Suppressor macrophage treated with lipopolysaccharide for 1 hour (primary cell): ENCODE results near the gene SOBP.
A peak's percentile ranks its signal among the peaks of the same experiment; 100 is the strongest.
"Not testable (repeated sequence)": the region's sequence is repeated elsewhere in the genome, so short reads cannot be mapped to it uniquely, and the experiment has no call there.

Source experiments
- DNase-seq, 3 donors: peaks; one replicate each; pipeline ENCODE4 v3.0.0-alpha.2; 2020 to 2022

Gene SOBP

DNA sequence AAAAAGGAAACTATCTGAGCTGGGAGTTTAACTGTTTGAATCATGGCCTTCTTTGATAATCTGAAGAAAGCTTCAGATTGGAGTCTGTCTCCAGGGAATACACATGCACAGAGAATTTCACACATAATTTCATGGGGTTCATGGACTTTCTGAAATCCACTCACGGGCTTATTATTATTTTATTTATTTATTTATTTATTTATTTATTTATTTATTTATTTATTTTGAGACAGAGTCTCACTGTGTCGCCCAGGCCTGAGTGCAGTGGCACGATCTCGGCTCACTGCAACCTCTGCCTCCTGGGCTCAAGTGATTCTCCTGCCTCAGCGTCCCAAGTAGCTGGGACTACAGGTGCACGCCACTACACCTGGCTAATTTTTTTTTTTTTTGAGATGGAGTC, 63.2 kb downstream of the SOBP start:
- DNase-seq: not testable (repeated sequence)

DNA sequence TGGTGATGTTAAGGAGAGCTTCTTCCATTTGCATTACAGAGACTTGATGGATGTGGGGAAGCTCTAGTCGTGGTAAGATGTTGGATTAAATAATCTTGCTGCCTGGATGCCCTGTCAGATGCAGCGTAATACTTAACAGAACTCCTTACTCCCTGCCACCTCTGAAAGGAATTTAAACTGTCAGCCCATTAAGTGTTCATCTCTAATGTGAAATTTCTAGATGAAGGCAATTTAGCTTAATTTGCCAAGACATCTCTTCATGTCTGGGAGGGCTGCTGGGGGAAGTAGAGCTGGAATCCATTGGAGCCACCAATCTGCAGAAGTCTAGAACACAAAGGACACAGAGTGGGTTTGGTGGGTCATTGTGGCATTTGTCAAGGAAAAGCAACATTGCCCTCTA, 64.4 kb downstream of the SOBP start:
- DNase-seq: no peak

DNA sequence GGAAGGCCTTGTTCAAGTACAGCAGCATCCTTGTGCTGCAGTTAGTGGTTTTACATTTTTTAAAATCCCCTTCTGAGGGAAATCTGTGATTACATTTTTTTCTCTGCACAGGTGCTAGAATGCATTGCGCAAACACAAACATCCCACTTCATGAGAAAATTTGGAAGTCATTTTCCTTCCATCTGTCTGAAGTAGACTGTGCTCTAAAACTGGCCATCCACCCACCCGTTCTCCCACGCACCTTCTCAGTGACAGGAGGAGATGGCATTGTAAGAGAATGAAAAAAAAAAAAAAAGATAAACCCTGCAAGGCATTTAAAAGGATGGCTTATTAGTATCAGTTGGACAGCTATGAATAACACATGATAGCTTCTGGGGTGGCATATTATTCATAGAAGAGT, 65.0 kb downstream of the SOBP start:
- no peak for DNase-seq

GRCh38 chr6:107555449-107555848, 65.5 kb downstream of the SOBP start:
- DNase-seq: no peak

GRCh38 chr6:107556082-107556481, 66.2 kb downstream of the SOBP start:
- no peak for DNase-seq

- no peak for DNase-seq
Observed at GRCh38 chr6:107557698-107558097, 67.8 kb downstream of the SOBP start.

- no peak for DNase-seq
Observed at GRCh38 chr6:107560657-107561056, 70.7 kb downstream of the SOBP start.

DNA sequence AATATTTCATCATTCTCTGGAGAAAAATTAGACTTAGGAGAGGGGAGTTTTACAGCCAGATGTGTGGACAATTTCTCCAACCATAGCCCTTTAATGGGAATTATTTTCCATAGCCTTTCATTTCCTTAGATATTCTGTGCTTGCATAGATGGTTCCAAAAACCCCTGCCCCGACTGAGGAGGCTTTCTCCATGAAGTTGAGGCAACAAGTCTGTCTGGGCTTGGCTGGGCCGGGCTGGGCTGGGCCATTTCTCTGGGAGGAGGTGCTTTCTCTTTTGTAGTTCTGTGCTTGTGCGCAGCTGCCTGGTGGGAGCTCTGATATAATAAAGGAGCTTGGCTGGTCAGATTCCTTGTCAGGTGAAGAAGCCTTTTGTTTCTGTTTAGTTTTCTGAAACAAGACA, 71.4 kb downstream of the SOBP start:
- DNase-seq: no peak

GRCh38 chr6:107563694-107564588, 74.0 kb downstream of the SOBP start:
- DNase-seq: no peak

GRCh38 chr6:107564589-107564951, 74.7 kb downstream of the SOBP start:
- DNase-seq: no peak

- DNase-seq: no peak
Observed at GRCh38 chr6:107565165-107565723, 75.3 kb downstream of the SOBP start.

GRCh38 chr6:107567643-107568042, 77.7 kb downstream of the SOBP start:
- no peak for DNase-seq

DNA sequence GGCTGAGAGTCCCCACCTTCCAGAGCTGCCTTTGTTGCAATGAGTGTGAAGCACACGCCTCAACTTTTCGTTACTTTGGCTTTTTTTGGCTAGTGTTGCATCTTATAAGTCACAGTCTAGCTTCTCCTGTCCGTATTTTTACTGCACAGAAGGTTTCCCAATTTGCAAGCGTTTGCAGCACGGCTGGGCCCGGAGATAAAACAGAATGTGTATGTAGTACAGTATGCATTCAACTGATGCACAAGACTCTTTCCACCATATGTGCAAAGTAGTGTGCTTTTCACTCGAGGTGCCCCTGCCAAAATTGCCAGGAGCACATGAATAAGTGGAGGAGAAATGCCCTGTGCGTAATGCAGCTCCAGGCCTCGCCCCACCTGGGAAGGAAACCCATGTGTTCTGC, 79.6 kb downstream of the SOBP start:
- no peak for DNase-seq

GRCh38 chr6:107571354-107571753, 81.4 kb downstream of the SOBP start:
- DNase-seq: no peak

DNA sequence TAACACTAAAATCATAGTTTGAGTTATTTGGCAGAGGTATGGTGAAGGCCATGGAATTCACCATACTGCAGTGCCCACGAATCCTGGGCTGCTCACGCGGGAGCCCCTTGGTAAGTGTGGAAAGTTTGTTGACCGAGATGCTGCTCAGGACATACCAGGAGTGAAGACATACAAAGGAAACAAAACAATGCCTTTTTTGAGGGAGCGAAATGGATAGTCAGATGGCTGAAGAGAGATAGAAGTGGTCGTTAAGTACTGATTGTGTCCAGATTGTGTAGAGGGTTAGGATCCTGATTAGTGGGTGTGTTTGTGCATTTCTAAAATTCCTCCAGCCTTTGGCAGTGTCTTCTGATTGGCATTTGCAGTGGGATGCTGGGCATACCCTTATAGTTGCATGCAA, 83.0 kb downstream of the SOBP start:
- no peak for DNase-seq

DNA sequence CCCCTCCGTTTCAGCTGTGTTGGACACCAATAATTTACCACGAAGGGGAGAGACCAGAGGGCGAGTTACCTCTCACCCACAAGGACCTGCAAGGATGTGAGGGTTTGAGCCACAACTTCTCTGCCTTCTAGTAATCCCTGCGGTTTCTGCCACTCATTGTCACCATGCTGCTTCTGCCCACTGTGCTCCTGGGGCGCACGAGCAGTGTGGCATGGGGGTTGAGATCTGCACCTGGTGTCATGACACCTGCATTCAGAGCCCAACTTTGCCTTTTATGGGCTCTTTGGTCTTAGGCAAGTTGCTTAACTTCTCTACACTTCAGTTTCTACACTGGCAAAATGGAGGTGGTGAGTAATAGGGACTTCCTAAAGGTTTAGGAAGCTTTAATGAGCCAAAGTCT, 84.9 kb downstream of the SOBP start:
- peak in 1 of 3 donors; percentile 8 for DNase-seq

- peak in 1 of 3 donors; percentile 5 for DNase-seq
Observed at GRCh38 chr6:107576852-107577251, 86.9 kb downstream of the SOBP start.

GRCh38 chr6:107578642-107579341, 88.9 kb downstream of the SOBP start:
- no peak for DNase-seq

DNA sequence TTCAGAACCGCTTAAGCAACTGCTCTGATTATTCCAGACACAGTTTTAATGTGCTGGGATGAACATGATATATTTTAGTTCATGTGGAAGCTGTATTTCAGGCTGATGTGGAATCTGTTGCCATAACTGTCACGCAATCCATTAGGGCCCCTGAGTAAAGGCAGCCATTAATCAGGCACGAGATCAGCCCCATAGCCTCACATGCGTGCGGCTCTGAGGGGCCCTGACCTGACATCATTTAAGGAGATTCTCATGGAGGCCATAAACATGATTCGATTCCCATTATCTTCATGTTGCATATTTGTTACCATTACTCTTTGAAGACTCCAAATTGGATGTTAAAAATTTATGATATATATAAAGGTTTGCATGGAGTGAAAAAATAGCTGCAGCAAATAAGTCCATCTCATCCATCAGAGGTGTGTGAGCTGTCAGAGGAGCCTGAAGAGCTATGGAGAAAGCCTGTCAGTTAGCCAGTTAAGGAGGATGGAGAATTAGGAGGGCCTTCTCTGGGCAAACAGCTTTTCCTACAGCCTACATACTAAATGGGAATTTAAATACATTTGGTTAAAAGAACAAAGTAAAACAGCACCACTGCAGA, 89.6 kb downstream of the SOBP start:
- DNase-seq: no peak

- peak; percentile 8 to 34 (median 22) for DNase-seq
Observed at GRCh38 chr6:107582086-107582485, 92.2 kb downstream of the SOBP start.

DNA sequence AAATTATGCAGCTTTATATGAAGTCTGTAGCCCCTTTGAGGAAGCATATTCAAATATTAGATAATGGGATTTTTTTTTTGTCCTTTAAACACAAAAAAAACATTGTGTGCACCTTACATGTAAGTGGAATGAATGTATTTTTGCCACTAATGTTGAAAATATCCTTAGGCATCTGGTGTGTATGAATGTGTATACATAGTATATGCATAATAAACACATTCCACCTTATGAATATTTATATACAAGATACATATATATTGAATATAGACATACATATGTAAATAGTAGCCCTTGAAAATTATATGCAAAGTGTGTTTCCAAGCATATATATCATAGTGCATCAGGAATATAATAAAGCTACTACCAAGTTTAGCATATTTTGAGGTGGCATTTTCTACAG, 94.8 kb downstream of the SOBP start:
- DNase-seq: no peak

DNA sequence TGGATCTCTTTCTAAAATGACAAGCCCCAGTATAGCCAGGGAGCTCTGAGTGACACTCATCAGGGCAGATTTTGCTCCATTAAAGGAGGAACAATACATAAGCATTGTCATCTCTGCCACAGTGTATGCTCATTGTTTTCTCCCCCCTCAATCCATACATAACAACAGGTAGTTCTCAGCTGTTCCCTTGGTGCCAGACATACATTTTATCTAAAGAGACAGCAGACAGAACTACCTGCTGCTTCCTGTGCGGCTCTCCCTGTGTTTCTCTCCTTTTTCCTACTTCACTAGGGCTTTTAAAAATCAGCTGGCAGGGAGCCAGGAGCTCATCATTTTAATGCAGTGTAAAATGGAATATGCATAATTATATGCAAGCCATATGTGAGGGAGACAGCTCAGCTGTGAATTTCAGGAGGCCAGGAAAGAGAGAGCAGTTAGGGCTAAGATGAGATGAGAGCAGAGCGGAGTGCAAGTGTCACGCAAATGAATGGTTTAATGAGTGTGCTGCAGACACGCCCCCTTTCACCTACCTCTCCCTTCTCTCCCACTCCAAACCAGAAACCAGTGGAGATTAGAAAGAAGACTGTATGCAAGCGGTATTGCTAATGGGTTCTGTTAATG, 96.0 kb downstream of the SOBP start:
- no peak for DNase-seq

GRCh38 chr6:107587451-107587850, 97.5 kb downstream of the SOBP start:
- no peak for DNase-seq
